B cell (primary cell): ENCODE results near the gene F12. TPM values are rescaled to one million over a fixed set of nuclear protein-coding genes. Genes with fewer than 3 reads are reported as not detected.
A peak's percentile ranks its signal among the peaks of the same experiment; 100 is the strongest.

Experiments
- ATAC-seq: fragments of 200-7000 bp; cut with Tn5 transposase; one replicate; pipeline ENCODE4 v1.10.0; 2021; ENCODE audit warnings: low read depth, mild to moderate bottlenecking, moderate number of reproducible peaks, moderate library complexity
- CTCF ChIA-PET: fragments of 350-600 bp; sonication (Branson Sonifier 250); formaldehyde crosslinking; loops from one replicate; lab custom pipeline; 2021; ENCODE audit warnings: antibody characterized with exemption, inconsistent platforms; lab: Charles Lee
- POLR2A ChIA-PET: fragments of 350-600 bp; sonication (Branson Sonifier 250); formaldehyde crosslinking; loops from one replicate; lab custom pipeline; 2021; ENCODE audit warnings: antibody characterized with exemption; lab: Charles Lee
- DNase-seq: peaks from one replicate; pipeline ENCODE4 v3.0.0; 2013
- H2AFZ ChIP-seq: 2 replicates; pipeline ENCODE4 v1.6.1; 2012; ENCODE audit warnings: mild to moderate bottlenecking, low read depth, low read length; ENCODE audit not compliant: insufficient read depth, poor library complexity, severe bottlenecking
- H3K27ac ChIP-seq, 2 donors: 1 replicate in 1 of 2; 2 replicates in 1 of 2; pipeline ENCODE4 v1.5.1; 2012 to 2013; ENCODE audit warnings: low read length in 2 of 2, mild to moderate bottlenecking in 2 of 2, moderate library complexity in 1 of 2
- H3K27me3 ChIP-seq, 4 experiments: fragments of 200-600 bp in 1 of 4; sonication (generic) in 1 of 4; replicated peaks in 1 of 4; 1 replicate in 2 of 4; 2 replicates in 2 of 4; pipeline versions ENCODE4 v1.6.1 to v1.7.0; 2013 to 2016; ENCODE audit warnings: low read length in 3 of 4, mild to moderate bottlenecking in 2 of 4, mixed read lengths in 1 of 4, moderate library complexity in 1 of 4; ENCODE audit not compliant: insufficient read depth in 4 of 4, control insufficient read depth in 3 of 4; ENCODE audit errors: control extremely low read depth in 1 of 4
- H3K36me3 ChIP-seq, 2 experiments: replicated peaks in 1 of 2; 1 replicate in 1 of 2; 2 replicates in 1 of 2; pipeline versions ENCODE4 v1.6.1 to v1.7.1; 2013; ENCODE audit warnings: low read length in 1 of 2; ENCODE audit not compliant: insufficient read depth in 2 of 2, control insufficient read depth in 1 of 2; ENCODE audit errors: control extremely low read depth in 1 of 2, extremely low read depth in 1 of 2
- H3K4me1 ChIP-seq, 2 donors: fragments of 200-600 bp in 1 of 2; sonication (generic) in 1 of 2; 1 replicate in 1 of 2; 2 replicates in 1 of 2; pipeline versions ENCODE4 v1.5.1 to v1.6.1; 2013 to 2017; ENCODE audit warnings: low read length in 2 of 2; ENCODE audit not compliant: control insufficient read depth in 2 of 2, insufficient read depth in 2 of 2
- H3K4me2 ChIP-seq: replicated peaks from 2 replicates; pipeline ENCODE3; 2012; ENCODE audit warnings: mild to moderate bottlenecking, low read depth, low read length; ENCODE audit not compliant: poor library complexity, severe bottlenecking
- H3K4me3 ChIP-seq, 5 experiments: fragments of 200-600 bp in 1 of 5; sonication (generic) in 1 of 5; 1 replicate in 3 of 5; 2 replicates in 2 of 5; pipeline versions ENCODE4 v1.5.1 to v1.7.0; 2011 to 2016; ENCODE audit warnings: low read length in 4 of 5, mild to moderate bottlenecking in 4 of 5, low read depth in 2 of 5, control low read depth in 1 of 5, moderate library complexity in 1 of 5; ENCODE audit not compliant: insufficient read depth in 1 of 5; ENCODE audit errors: control extremely low read depth in 1 of 5, extremely low read depth in 1 of 5
- H3K79me2 ChIP-seq: fragments of 200-600 bp; sonication (generic); one replicate; pipeline ENCODE4 v1.6.0; 2016; ENCODE audit warnings: low read length; ENCODE audit not compliant: control insufficient read depth, insufficient read depth
- H3K9ac ChIP-seq: fragments of 200-600 bp; sonication (generic); 2 replicates; pipeline ENCODE4 v1.6.1; 2017; ENCODE audit warnings: mild to moderate bottlenecking, low read length, moderate library complexity
- H3K9me3 ChIP-seq, 3 donors: one replicate each; pipeline versions ENCODE4 v1.6.1 to v1.7.1; 2013; ENCODE audit warnings: low read length in 2 of 3; ENCODE audit not compliant: control insufficient read depth in 2 of 3, insufficient read depth in 1 of 3; ENCODE audit errors: control extremely low read depth in 1 of 3
- H4K20me1 ChIP-seq: 2 replicates; pipeline ENCODE4 v1.6.0; 2012; ENCODE audit warnings: mild to moderate bottlenecking, low read length; ENCODE audit not compliant: insufficient read depth, control insufficient read depth, poor library complexity, severe bottlenecking
- H3K27ac Mint-ChIP-seq: one replicate; pipeline ENCODE4 v1.8.0; 2021; ENCODE audit warnings: mixed read lengths
- H3K27me3 Mint-ChIP-seq: one replicate; pipeline ENCODE4 v1.8.0; 2021; ENCODE audit warnings: mixed read lengths
- H3K4me1 Mint-ChIP-seq: one replicate; pipeline ENCODE4 v1.8.0; 2021; ENCODE audit warnings: mixed read lengths
- H3K4me3 Mint-ChIP-seq: one replicate; pipeline ENCODE4 v1.8.0; 2021; ENCODE audit warnings: mixed read lengths
- H3K9me3 Mint-ChIP-seq: one replicate; pipeline ENCODE4 v1.8.0; 2022; ENCODE audit warnings: mixed read lengths; ENCODE audit not compliant: insufficient read depth
- EZH2 ChIP-seq: IDR thresholded peaks from 2 replicates; pipeline ENCODE4 v1.6.1; 2012; ENCODE audit warnings: borderline replicate concordance, low read depth, mild to moderate bottlenecking, moderate library complexity, low read length; ENCODE audit not compliant: insufficient read depth, poor library complexity, severe bottlenecking
- WGBS: methylation state at CpG from one replicate; pipeline ENCODE4 v1.1.5; 2013; ENCODE audit warnings: missing lambda C conversion rate; ENCODE audit not compliant: insufficient coverage; 5-methylcytosine and 5-hydroxymethylcytosine counted together
- intact Hi-C: fragments of 100-400 bp; cut with micrococcal nuclease; formaldehyde crosslinking; loops from one replicate; pipeline ENCODE4 v1.10.0; 2022
- polyA plus RNA-seq: library from polyadenylated mRNA; depleted of rRNA; stranded (reverse); fragments of >200 nt; gene quantifications from 2 replicates; pipeline ENCODE4 v1.2.3, GENCODE V29; 2012
- total RNA-seq, 2 donors: library from RNA; stranded (reverse); fragments of 120-200 nt in 1 of 2; gene quantifications; 1 replicate in 1 of 2; 2 replicates in 1 of 2; pipeline versions ENCODE4 v1.2.3 to v1.2.4, GENCODE V29; 2013 to 2022
- TF ChIP-seq, protein P1 (sequence below): fragments of 200-600 bp; IDR thresholded peaks from one replicate; pipeline ENCODE4 v1.8.0; 2022; ENCODE audit warnings: antibody characterized with exemption, mild to moderate bottlenecking

F12 gene
- total and polyA plus RNA-seq, 2 donors (not counting 1 experiment from before 2014, with no cell fraction given), result 3.1 TPM; not detected in 1

DNA sequence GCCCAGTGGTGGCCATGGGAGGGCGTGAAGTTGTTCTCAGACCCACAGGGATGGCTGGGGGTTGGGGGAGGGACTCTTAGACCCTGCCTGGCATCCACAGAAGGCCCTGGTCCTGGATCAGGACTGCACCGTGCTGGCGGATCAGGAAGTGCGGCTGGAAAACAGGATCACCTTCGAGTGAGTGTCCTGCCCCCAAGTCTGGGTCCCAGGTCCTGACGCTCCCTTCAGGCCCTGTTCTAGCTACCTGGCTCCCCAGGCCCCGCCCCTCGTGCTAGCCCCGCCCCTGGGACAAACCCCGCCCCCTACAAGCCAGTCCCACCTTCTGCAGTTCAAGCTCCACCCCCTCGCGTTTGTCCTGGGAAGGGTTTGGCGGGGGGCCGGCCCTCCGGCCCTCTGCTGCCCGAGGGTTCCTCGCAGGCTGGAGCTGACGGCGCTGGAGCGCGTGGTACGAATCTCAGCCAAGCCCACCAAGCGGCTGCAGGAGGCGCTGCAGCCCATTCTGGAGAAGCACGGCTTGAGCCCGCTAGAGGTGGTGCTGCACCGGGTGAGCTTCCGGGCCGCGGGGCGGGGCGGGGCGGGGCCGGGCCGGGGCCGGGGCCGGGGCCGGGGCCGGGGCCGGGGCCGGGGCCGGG is 38.8 kb downstream of the F12 start:
- H3K4me3 ChIP-seq, result peak overlapping the region in 1 of 5 experiments; percentile 42

More for the DNA sequence above, 38.8 kb downstream of the F12 start:
- peaks cover 35 to 38% of the 10 kb centered on the region in 2 donors for H3K4me1 ChIP-seq
- H3K27ac ChIP-seq, result no peak overlapping the region
- POLR2A ChIA-PET, result interaction anchor here (0.7 to 1.4 kb wide), 4 partner anchors 10 to 85 kb away, joined by 3 to 8 read pairs (median 3); partner anchors contain the start of gene LMAN2
- H3K9me3 Mint-ChIP-seq, result no peaks in the 10 kb centered on the region
- peaks cover 10% of the 10 kb centered on the region for H3K79me2 ChIP-seq
- no peak overlapping the region for H3K27ac Mint-ChIP-seq
- peaks cover 42% of the 10 kb centered on the region for H3K4me1 Mint-ChIP-seq
- no peak overlapping the region for H2AFZ ChIP-seq
- CTCF ChIA-PET, result interaction anchor here (1.1 to 5.5 kb wide), 13 partner anchors 9 to 130 kb away, joined by 3 to 60 read pairs (median 6); partner anchors contain the start of genes LMAN2 and RGS14
- 39% methylated on average over 30 of the region's 42 CpGs for WGBS
- ATAC-seq, result peak; percentile 75
- H3K27me3 ChIP-seq, result no peaks in the 10 kb centered on the region
- intact Hi-C loops, result loop anchor here (2.0 kb wide), 1 partner anchor 14 kb away; the partner anchor contains the start of gene RGS14
- no peaks in the 10 kb centered on the region for H3K27me3 Mint-ChIP-seq
- peak overlapping the region; percentile 63 for H3K4me3 Mint-ChIP-seq
- H4K20me1 ChIP-seq, result peaks cover 63% of the 10 kb centered on the region
- peak overlapping the region; percentile 66 for H3K4me2 ChIP-seq
- TF ChIP-seq EZH2, result no peak
- TF ChIP-seq, protein P1, sequence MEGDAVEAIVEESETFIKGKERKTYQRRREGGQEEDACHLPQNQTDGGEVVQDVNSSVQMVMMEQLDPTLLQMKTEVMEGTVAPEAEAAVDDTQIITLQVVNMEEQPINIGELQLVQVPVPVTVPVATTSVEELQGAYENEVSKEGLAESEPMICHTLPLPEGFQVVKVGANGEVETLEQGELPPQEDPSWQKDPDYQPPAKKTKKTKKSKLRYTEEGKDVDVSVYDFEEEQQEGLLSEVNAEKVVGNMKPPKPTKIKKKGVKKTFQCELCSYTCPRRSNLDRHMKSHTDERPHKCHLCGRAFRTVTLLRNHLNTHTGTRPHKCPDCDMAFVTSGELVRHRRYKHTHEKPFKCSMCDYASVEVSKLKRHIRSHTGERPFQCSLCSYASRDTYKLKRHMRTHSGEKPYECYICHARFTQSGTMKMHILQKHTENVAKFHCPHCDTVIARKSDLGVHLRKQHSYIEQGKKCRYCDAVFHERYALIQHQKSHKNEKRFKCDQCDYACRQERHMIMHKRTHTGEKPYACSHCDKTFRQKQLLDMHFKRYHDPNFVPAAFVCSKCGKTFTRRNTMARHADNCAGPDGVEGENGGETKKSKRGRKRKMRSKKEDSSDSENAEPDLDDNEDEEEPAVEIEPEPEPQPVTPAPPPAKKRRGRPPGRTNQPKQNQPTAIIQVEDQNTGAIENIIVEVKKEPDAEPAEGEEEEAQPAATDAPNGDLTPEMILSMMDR, result peak; percentile 33
- H3K9ac ChIP-seq, result no peak overlapping the region
- H3K9me3 ChIP-seq, result no peaks in the 10 kb centered on the region
- peak; percentile 63 for DNase-seq
- H3K36me3 ChIP-seq, result peaks cover 0 to 60% of the 10 kb centered on the region in 2 experiments
